GM10266 (cell line): Measurements from ENCODE around the gene E2F7.

Experiments used
- DNase-seq: peaks from one replicate; pipeline ENCODE4 v3.0.0; 2012; ENCODE audit errors: extremely low spot score
- CTCF ChIP-seq: IDR thresholded peaks from 2 replicates; pipeline ENCODE4 v1.5.1; 2012; ENCODE audit warnings: mild to moderate bottlenecking, low read depth; ENCODE audit not compliant: control insufficient read depth, insufficient read depth; ENCODE audit errors: missing control alignments

Gene E2F7

DNA sequence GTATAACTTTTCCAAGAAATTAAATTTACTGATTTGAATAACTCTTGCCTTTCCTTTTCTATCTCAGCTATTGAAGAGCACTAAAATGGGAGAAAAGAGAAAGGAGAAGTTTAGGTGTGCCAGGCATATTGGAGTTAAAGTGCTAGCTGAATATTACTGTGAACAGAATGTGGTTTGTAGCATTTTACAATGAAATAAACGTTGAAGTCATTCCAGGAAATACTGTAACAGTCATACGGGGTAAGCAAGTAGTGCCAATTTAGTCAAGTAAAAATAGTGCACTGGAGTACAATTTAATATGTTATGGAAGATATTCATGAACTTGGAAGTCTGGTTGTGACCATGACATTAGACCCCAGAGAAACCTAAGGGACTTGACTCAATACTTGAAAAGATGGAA, 62.1 kb downstream of the E2F7 start:
- TF ChIP-seq CTCF: no peak
- no peak for DNase-seq

GRCh38 chr12:77002382-77002781, 63.0 kb downstream of the E2F7 start:
- no peak for TF ChIP-seq CTCF
- DNase-seq: no peak

GRCh38 chr12:77001276-77001675, 64.1 kb downstream of the E2F7 start:
- TF ChIP-seq CTCF: no peak

GRCh38 chr12:76998908-76999556, 66.3 kb downstream of the E2F7 start:
- no peak for DNase-seq
- TF ChIP-seq CTCF: no peak

More at GRCh38 chr12:77001276-77001675, 64.1 kb downstream of the E2F7 start:
- DNase-seq: no peak

DNA sequence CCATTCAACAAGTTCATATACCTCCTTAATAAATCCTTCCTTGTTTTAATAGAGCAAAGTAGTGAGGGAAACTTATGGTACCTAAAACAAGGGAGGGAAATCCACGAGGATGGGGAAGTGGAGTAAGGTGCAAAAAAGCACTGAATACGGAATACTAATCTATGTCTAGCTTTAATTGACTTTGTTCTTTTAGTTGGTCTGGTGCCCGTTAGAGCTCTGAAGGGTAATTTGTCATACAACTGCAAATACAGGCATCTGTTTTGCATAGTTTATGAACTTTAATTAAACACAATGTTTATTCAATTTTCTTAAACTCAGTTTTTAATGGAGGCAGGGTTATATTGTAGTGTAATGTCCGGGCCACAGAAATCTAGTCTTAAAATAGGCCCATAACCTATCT, 67.0 kb downstream of the E2F7 start:
- no peak for DNase-seq
- no peak for TF ChIP-seq CTCF

- DNase-seq: no peak
- no peak for TF ChIP-seq CTCF
Measured at GRCh38 chr12:76997011-76997780, 68.2 kb downstream of the E2F7 start.

DNA sequence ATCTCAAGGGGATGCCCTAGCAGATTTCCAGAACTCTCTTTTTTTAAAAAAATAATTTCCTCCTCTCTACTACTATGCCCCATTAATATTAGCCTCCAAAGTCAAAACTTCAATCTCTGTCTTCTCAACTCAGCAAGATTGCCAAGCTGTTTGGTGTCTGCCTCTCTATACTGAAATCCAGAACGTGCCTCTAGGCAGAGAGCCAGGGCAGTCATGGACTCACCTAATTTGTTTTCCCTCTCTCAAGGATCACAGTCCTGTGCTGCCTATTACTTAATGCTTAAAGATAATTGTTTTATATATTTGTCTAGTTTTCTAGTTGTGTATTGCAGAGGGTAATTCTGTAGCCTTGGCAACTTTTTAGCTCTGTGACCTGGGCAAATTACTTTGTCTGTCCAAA, 74.7 kb downstream of the E2F7 start:
- TF ChIP-seq CTCF: no peak
- no peak for DNase-seq
